Left lung (tissue), 10 donors: ENCODE measurements around the gene GPC6. TPM values are rescaled to one million over a fixed set of nuclear protein-coding genes. Genes with fewer than 3 reads are reported as not detected.

Experiments
- ATAC-seq: fragments of 200-7000 bp; cut with Tn5 transposase; one replicate; pipeline ENCODE4 v1.9.1; 2020; ENCODE audit warnings: moderate library complexity
- DNase-seq, 4 donors: peaks; one replicate each; pipeline ENCODE4 v3.0.0-alpha.2; 2013 to 2020
- H3K27ac ChIP-seq, 2 donors: fragments of 200-600 bp; sonication (generic) in 1 of 2; one replicate each; pipeline versions ENCODE4 v1.5.0 to v1.8.0; 2020 to 2021
- H3K27me3 ChIP-seq, 2 donors: fragments of 200-600 bp; sonication (generic) in 1 of 2; one replicate each; pipeline versions ENCODE4 v1.5.0 to v1.8.0; 2020 to 2021
- H3K36me3 ChIP-seq, 2 donors: fragments of 200-600 bp; sonication (generic) in 1 of 2; one replicate each; pipeline versions ENCODE4 v1.5.0 to v1.8.0; 2020 to 2021
- H3K4me1 ChIP-seq, 2 donors: fragments of 200-600 bp; one replicate each; pipeline ENCODE4 v1.8.0; 2021
- H3K4me3 ChIP-seq, 2 donors: fragments of 200-600 bp; sonication (generic) in 1 of 2; one replicate each; pipeline versions ENCODE4 v1.5.0 to v1.8.0; 2020 to 2021; ENCODE audit warnings: mild to moderate bottlenecking in 1 of 2
- H3K9me3 ChIP-seq, 2 donors: fragments of 200-600 bp; sonication (generic) in 1 of 2; one replicate each; pipeline versions ENCODE4 v1.5.0 to v1.8.0; 2020 to 2021
- intact Hi-C, 2 donors: fragments of 100-400 bp; cut with DNase I; formaldehyde crosslinking; loops; one replicate each; pipeline versions ENCODE4 v1.11.2 to v1.14.2; 2022
- polyA plus RNA-seq, 6 donors: library from polyadenylated mRNA; unstranded; fragments of 120-200 nt; gene quantifications; one replicate each; pipeline ENCODE4 v1.2.1, GENCODE V29; 2013; ENCODE audit not compliant: insufficient read length in 6 of 6
- total RNA-seq, 2 donors: library from RNA; stranded (reverse); fragmentation: NEBNext Ultra II Directional; extraction: Animal tissue kit (Norgen Biotek cat#: 25700); gene quantifications; one replicate each; pipeline ENCODE4 v1.2.1, GENCODE V29; 2021
- TF ChIP-seq, protein P1 (sequence below), 2 donors: fragments of 200-600 bp; sonication (generic) in 1 of 2; IDR thresholded peaks; one replicate each; pipeline versions ENCODE4 v1.5.0 to v1.8.0; 2021; ENCODE audit warnings: antibody characterized with exemption in 2 of 2
- donor health status: DM: no; HTN: yes; CAD: no.
- donor health status: DM: no; HTN: no; CAD: no.

GPC6 gene
- total and polyA plus RNA-seq, 8 donors = 9.6 to 25.8 (median 21.1) TPM

DNA sequence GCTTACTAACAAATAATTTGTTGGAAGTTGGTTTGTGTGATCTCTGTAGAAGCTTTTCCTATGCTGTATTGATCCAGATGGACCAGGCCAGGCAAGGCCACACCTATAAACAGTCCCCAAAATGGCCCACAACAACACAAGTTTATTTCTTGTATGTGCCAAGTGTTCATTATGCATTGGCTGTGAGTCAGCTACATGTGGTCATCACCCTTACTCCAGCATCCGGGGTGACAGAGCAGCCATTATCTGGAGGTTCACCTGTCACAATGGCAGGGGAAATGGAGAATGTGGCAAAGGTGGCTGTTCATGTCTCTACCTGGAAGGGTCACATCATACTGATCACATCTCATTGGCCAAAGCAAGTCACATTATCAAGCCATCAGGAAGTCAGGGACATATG, 1088.6 kb downstream of the GPC6 start:
- intact Hi-C loops = no loop called here
- Histone ChIP-seq H3K36me3 (no peaks in the 10 kb centered on the region), H3K4me3 (no peak overlapping the region), H3K4me1 (no peaks in the 10 kb centered on the region), H3K27me3 (no peaks in the 10 kb centered on the region), H3K9me3 (no peaks in the 10 kb centered on the region), H3K27ac (no peak overlapping the region)
- no peak for DNase-seq
- ATAC-seq = no peak
- TF ChIP-seq, protein P1, sequence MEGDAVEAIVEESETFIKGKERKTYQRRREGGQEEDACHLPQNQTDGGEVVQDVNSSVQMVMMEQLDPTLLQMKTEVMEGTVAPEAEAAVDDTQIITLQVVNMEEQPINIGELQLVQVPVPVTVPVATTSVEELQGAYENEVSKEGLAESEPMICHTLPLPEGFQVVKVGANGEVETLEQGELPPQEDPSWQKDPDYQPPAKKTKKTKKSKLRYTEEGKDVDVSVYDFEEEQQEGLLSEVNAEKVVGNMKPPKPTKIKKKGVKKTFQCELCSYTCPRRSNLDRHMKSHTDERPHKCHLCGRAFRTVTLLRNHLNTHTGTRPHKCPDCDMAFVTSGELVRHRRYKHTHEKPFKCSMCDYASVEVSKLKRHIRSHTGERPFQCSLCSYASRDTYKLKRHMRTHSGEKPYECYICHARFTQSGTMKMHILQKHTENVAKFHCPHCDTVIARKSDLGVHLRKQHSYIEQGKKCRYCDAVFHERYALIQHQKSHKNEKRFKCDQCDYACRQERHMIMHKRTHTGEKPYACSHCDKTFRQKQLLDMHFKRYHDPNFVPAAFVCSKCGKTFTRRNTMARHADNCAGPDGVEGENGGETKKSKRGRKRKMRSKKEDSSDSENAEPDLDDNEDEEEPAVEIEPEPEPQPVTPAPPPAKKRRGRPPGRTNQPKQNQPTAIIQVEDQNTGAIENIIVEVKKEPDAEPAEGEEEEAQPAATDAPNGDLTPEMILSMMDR (IDR thresholded peaks at IDR 0.05) = no peak

DNA sequence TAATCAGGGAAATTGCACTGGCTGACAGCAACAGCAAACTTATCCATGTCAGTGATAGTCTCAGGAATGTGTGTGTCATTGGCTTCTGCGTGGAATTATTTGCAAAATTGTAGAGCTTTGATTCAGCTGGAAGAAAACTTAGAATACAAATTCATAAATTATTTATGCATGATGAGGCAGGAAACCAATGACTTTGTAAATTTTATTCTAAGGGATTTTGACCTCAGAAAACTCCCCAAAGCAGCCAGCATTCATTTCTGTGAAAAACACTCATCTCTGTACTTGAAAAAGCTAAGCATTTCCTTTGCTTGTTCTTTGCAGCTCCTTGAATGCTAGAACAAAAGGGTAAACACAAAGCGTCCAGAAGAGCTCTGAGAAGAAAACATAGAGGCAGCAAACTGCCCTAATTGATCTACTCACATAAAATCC, 1090.5 kb downstream of the GPC6 start:
- TF ChIP-seq, protein P1 (IDR thresholded peaks at IDR 0.05) = no peak
- Histone ChIP-seq H3K36me3 (no peaks in the 10 kb centered on the region), H3K9me3 (no peaks in the 10 kb centered on the region), H3K4me1 (no peaks in the 10 kb centered on the region), H3K27me3 (no peaks in the 10 kb centered on the region), H3K27ac (no peak overlapping the region), H3K4me3 (no peak overlapping the region)
- intact Hi-C loops = no loop called here
- ATAC-seq (peak; percentile 51), DNase-seq (no peak)

DNA sequence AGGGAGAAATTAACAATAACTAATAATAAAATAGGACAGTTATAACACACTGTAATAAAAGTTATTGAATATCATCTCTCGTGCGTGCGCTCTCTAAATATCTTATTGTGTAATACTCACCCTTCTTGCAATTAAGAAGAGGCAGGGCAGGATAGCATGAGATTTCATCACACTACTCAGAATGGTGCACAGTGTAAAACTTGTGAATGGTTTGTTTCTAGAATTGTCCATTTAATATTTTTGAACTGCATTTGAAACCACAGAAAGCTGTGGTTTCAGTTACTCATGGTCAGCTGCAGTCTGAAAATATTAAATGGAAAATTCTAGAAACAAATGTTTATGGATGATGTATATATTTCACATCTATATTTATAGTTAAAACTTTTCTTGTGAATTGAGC, 1091.8 kb downstream of the GPC6 start:
- Histone ChIP-seq H3K27ac (no peak overlapping the region), H3K27me3 (peaks cover 0 to 7% of the 10 kb centered on the region in 2 donors), H3K4me1 (no peaks in the 10 kb centered on the region), H3K36me3 (no peaks in the 10 kb centered on the region), H3K9me3 (no peaks in the 10 kb centered on the region), H3K4me3 (no peak overlapping the region)
- TF ChIP-seq, protein P1 (IDR thresholded peaks at IDR 0.05) = no peak
- ATAC-seq = no peak
- no peak for DNase-seq
- intact Hi-C loops = no loop called here

DNA sequence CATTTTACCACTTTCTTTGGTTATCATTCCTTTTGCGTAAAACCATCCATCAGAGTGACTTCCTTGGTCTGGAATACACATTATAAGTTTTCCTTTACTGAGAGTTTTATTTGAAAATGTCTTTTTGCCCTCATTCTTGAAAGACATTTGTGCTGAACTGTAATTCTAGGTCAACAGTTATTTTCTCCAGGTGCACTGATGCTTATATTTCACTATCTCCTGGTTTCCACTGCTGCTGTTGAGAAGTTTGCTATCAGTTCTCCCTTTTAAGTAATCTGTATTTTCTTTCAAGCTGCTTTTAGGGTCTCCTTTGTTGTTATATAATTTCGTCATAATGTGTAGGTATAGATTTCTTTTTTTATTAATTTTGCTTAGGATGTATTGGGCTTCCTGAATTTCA, 1092.9 kb downstream of the GPC6 start:
- Histone ChIP-seq H3K27ac (no peak overlapping the region), H3K9me3 (no peaks in the 10 kb centered on the region), H3K27me3 (peaks cover 0 to 7% of the 10 kb centered on the region in 2 donors), H3K4me3 (no peak overlapping the region), H3K4me1 (no peaks in the 10 kb centered on the region), H3K36me3 (no peaks in the 10 kb centered on the region)
- ATAC-seq (no peak), DNase-seq (no peak)
- intact Hi-C loops = no loop called here
- TF ChIP-seq, protein P1 (IDR thresholded peaks at IDR 0.05) = no peak

DNA sequence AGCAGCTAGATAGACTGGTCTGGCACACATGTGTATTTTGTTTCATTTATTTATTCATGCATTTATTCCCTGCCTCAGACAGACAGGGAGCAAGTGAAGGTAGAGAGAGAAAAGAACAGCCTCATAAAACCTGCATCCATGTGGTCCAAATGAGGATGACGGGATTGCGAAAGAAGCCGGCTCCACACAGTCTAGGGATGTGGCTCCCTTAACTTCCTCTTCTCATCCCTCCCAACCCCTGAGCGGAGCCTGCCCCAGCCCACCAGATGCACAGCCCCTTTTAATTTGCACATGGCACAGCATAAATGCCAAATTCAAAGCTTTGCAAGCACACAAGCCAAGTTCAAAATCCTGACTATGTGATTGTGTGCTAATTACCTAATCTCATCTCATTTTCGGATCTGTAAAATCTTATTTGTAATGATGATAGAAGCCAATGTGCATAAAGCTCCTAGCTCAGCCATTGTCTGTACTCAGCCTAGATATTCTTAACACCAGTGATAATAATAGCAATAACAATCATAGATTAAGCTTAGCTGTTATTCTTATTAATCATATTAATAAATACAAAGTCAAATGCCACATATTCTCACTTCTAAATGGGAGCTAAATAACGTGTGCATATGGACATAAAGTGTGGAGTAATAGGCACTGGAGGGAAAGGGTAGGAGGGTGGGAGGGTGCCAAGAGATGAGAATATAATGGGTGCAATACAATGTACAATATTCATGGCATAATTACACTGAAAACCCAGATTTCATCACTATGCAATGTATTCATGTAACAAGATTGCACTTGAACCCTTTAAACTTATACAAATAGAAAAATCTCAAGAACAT, 1096.5 kb downstream of the GPC6 start:
- no peak for ATAC-seq
- no peak overlapping the region for H3K4me3 ChIP-seq
- TF ChIP-seq, protein P1 (IDR thresholded peaks at IDR 0.05) = no peak

More for the DNA sequence above, 1096.5 kb downstream of the GPC6 start:
- H3K4me1 ChIP-seq = no peaks in the 10 kb centered on the region
- H3K27ac ChIP-seq = no peak overlapping the region
- no peaks in the 10 kb centered on the region for H3K36me3 ChIP-seq
- DNase-seq = no peak
- intact Hi-C loops = no loop called here
- H3K27me3 ChIP-seq = peaks cover 0 to 7% of the 10 kb centered on the region in 2 donors
- H3K9me3 ChIP-seq = no peaks in the 10 kb centered on the region
